CD4-positive, alpha-beta T cell (primary cell): Measurements from ENCODE around the gene RYR2. TPM values are rescaled to one million over a fixed set of nuclear protein-coding genes. Genes with fewer than 3 reads are reported as not detected.

ENCODE experiments used
- ATAC-seq: fragments of 200-7000 bp; cut with Tn5 transposase; one replicate; pipeline ENCODE4 v1.10.0; 2022; ENCODE audit warnings: mild to moderate bottlenecking; ENCODE audit not compliant: poor library complexity
- CTCF ChIA-PET: fragments of 350-600 bp; sonication (Branson Sonifier 250); formaldehyde crosslinking; loops from one replicate; lab custom pipeline; 2021; ENCODE audit warnings: antibody characterized with exemption, inconsistent platforms; lab: Charles Lee
- POLR2A ChIA-PET: fragments of 350-600 bp; sonication (Branson Sonifier 250); formaldehyde crosslinking; loops from one replicate; lab custom pipeline; 2021; ENCODE audit warnings: antibody characterized with exemption, inconsistent platforms; lab: Charles Lee
- DNase-seq, 14 experiments: peaks; one replicate each; pipeline ENCODE4 v3.0.0-alpha.2; 2013 to 2020; ENCODE audit warnings: mixed read lengths in 2 of 14
- H3K27ac ChIP-seq, 2 donors: one replicate each; pipeline versions ENCODE4 v1.5.1 to v1.7.0; 2013; ENCODE audit warnings: low read length in 2 of 2, low read depth in 1 of 2, mild to moderate bottlenecking in 1 of 2
- H3K27me3 ChIP-seq, 2 experiments: 1 replicate in 1 of 2; 2 replicates in 1 of 2; pipeline versions ENCODE4 v1.6.1 to v1.7.0; 2013; ENCODE audit warnings: low read length in 2 of 2, control low read depth in 1 of 2, mild to moderate bottlenecking in 1 of 2, moderate library complexity in 1 of 2; ENCODE audit not compliant: insufficient read depth in 2 of 2, control insufficient read depth in 1 of 2
- H3K36me3 ChIP-seq: one replicate; pipeline ENCODE4 v1.6.1; 2013; ENCODE audit warnings: low read length, control low read depth; ENCODE audit not compliant: insufficient read depth
- H3K4me1 ChIP-seq: one replicate; pipeline ENCODE4 v1.6.1; 2013; ENCODE audit warnings: low read length, control low read depth; ENCODE audit not compliant: insufficient read depth
- H3K4me3 ChIP-seq: one replicate; pipeline ENCODE4 v1.5.1; 2013; ENCODE audit warnings: mild to moderate bottlenecking, low read length, moderate library complexity
- H3K9me3 ChIP-seq, 2 experiments: 1 replicate in 1 of 2; 2 replicates in 1 of 2; pipeline versions ENCODE4 v1.6.1 to v1.7.0; 2013; ENCODE audit warnings: low read length in 2 of 2, mild to moderate bottlenecking in 2 of 2, control low read depth in 1 of 2, moderate library complexity in 1 of 2; ENCODE audit not compliant: control insufficient read depth in 1 of 2, insufficient read depth in 1 of 2
- H3K27ac Mint-ChIP-seq: one replicate; pipeline ENCODE4 v1.8.0; 2020; ENCODE audit warnings: mixed read lengths
- H3K27me3 Mint-ChIP-seq: one replicate; pipeline ENCODE4 v1.8.0; 2021; ENCODE audit warnings: mixed read lengths
- H3K36me3 Mint-ChIP-seq: one replicate; pipeline ENCODE4 v1.8.0; 2021; ENCODE audit warnings: low read depth, mixed read lengths
- H3K4me1 Mint-ChIP-seq: one replicate; pipeline ENCODE4 v1.8.0; 2021; ENCODE audit warnings: low read depth, mixed read lengths
- H3K4me3 Mint-ChIP-seq: one replicate; pipeline ENCODE4 v1.8.0; 2020; ENCODE audit warnings: mild to moderate bottlenecking, mixed read lengths
- H3K9me3 Mint-ChIP-seq: one replicate; pipeline ENCODE4 v1.8.0; 2020; ENCODE audit warnings: mixed read lengths
- intact Hi-C, 2 experiments: fragments of 100-400 bp; cut with DNase I in 1 of 2; cut with micrococcal nuclease in 1 of 2; formaldehyde crosslinking; loops; one replicate each; pipeline versions ENCODE4 v1.15.1 to v1.9.0; 2023 to 2025; cut with DNase I, micrococcal nuclease
- total RNA-seq, 174 experiments: library from RNA in 2 of 174; stranded (reverse) in 2 of 174; gene quantifications; one replicate each; pipeline ENCODE4 v1.2.3 and lab custom pipeline; 2021 to 2026
- TF ChIP-seq, protein P1 (sequence below): fragments of 200-600 bp; IDR thresholded peaks from one replicate; pipeline ENCODE4 v1.8.0; 2022; ENCODE audit warnings: antibody characterized with exemption, mild to moderate bottlenecking

Gene RYR2
- total RNA-seq, 2 experiments from 2014 or later = not detected

DNA sequence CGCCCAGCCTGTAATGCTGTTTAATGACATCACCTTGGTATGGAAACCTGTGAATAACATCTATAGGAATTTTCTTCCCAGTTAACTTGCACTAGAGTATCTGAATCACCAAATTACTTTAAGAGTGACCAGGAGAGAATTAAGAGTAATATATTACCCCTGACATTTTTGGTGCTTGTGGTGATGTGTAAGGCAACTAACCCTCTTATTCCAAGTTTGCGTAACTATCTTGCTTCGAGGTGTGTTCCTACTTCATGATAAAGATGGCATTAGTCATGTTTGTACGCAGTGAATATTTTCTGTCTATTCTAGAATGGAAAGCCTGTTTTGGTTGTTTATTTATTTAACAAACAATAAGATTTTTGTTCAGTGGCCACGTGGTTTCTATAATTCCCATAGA lies 717.4 kb downstream of the RYR2 start:
- Mint-ChIP-seq H3K27ac (no peak overlapping the region), H3K27me3 (no peaks in the 10 kb centered on the region), H3K4me3 (no peak overlapping the region), H3K9me3 (peaks cover 2% of the 10 kb centered on the region), H3K36me3 (no peaks in the 10 kb centered on the region), H3K4me1 (no peaks in the 10 kb centered on the region)
- Histone ChIP-seq H3K4me1 (no peaks in the 10 kb centered on the region), H3K27me3 (no peaks in the 10 kb centered on the region), H3K4me3 (no peak overlapping the region), H3K9me3 (no peaks in the 10 kb centered on the region), H3K27ac (no peak overlapping the region), H3K36me3 (no peaks in the 10 kb centered on the region)
- POLR2A ChIA-PET = no interaction called here
- ATAC-seq (no peak), DNase-seq (no peak)
- TF ChIP-seq, protein P1, sequence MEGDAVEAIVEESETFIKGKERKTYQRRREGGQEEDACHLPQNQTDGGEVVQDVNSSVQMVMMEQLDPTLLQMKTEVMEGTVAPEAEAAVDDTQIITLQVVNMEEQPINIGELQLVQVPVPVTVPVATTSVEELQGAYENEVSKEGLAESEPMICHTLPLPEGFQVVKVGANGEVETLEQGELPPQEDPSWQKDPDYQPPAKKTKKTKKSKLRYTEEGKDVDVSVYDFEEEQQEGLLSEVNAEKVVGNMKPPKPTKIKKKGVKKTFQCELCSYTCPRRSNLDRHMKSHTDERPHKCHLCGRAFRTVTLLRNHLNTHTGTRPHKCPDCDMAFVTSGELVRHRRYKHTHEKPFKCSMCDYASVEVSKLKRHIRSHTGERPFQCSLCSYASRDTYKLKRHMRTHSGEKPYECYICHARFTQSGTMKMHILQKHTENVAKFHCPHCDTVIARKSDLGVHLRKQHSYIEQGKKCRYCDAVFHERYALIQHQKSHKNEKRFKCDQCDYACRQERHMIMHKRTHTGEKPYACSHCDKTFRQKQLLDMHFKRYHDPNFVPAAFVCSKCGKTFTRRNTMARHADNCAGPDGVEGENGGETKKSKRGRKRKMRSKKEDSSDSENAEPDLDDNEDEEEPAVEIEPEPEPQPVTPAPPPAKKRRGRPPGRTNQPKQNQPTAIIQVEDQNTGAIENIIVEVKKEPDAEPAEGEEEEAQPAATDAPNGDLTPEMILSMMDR = no peak
- CTCF ChIA-PET = no interaction called here
- intact Hi-C loops = no loop called here

DNA sequence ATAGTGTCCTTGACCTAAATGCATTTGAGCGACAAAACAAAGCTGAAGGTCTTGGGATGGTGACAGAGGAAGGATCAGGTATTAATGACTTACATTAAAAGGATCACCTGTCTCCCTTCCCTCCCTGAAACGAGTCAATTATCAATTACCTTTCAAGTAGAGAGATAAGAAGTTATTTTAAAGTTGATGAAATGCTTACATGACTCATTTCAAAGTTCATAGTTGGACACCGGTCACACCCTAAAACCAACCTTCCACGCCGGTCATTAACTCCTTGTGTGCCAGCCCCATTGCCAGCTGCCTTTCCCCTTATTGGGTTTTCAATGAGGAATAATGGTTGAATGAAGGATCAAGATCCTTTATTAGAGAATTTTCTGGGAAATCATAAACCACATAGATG lies 719.0 kb downstream of the RYR2 start:
- ATAC-seq = no peak
- H3K9me3 Mint-ChIP-seq = peaks cover 2% of the 10 kb centered on the region

DNA sequence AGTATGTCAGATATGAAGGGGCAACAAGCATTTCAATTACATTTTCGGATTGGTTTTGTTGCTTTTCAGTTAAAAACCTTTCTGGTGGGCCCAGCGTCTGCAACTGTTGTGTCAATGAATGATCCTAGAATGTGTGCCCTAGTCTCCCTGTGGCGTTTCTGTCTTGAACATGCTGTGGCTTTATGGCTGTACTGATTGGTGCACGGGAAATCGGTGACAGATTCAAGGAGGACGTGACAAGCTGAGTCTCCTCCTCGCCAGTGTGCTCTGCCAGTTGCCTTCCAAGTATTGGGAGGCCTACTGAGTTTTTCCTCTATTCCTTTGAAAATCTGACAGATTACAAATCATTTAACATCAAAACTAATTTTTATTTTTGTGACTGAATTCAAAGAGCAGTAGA lies 721.2 kb downstream of the RYR2 start:
- ATAC-seq = no peak
- Histone ChIP-seq H3K27ac (no peak overlapping the region), H3K9me3 (no peaks in the 10 kb centered on the region), H3K4me3 (no peak overlapping the region), H3K36me3 (no peaks in the 10 kb centered on the region), H3K4me1 (no peaks in the 10 kb centered on the region), H3K27me3 (no peaks in the 10 kb centered on the region)
- H3K9me3 Mint-ChIP-seq = peaks cover 2% of the 10 kb centered on the region
- TF ChIP-seq, protein P1 = no peak
- no peak overlapping the region for H3K4me3 Mint-ChIP-seq
- no peak for DNase-seq
- H3K27ac Mint-ChIP-seq = no peak overlapping the region
- H3K4me1 Mint-ChIP-seq = no peaks in the 10 kb centered on the region
- ChIA-PET POLR2A (no interaction called here), CTCF (no interaction called here)
- intact Hi-C loops = no loop called here
- no peaks in the 10 kb centered on the region for H3K36me3 Mint-ChIP-seq
- H3K27me3 Mint-ChIP-seq = no peaks in the 10 kb centered on the region

More for the DNA sequence above, 719.0 kb downstream of the RYR2 start:
- H3K27ac ChIP-seq = no peak overlapping the region
- no peaks in the 10 kb centered on the region for H3K4me1 Mint-ChIP-seq
- no peaks in the 10 kb centered on the region for H3K36me3 ChIP-seq
- no peaks in the 10 kb centered on the region for H3K27me3 Mint-ChIP-seq
- H3K4me1 ChIP-seq = no peaks in the 10 kb centered on the region
- no peaks in the 10 kb centered on the region for H3K36me3 Mint-ChIP-seq
- POLR2A ChIA-PET = no interaction called here
- no peak for DNase-seq
- CTCF ChIA-PET = no interaction called here
- no peak overlapping the region for H3K4me3 ChIP-seq
- intact Hi-C loops = no loop called here
- H3K4me3 Mint-ChIP-seq = no peak overlapping the region
- TF ChIP-seq, protein P1 = no peak
- no peak overlapping the region for H3K27ac Mint-ChIP-seq
- no peaks in the 10 kb centered on the region for H3K9me3 ChIP-seq
- no peaks in the 10 kb centered on the region for H3K27me3 ChIP-seq
